Measurements from ENCODE around the gene CEP19. TPM values are rescaled to one million over a fixed set of nuclear protein-coding genes. Genes with fewer than 3 reads are reported as not detected.
"Not testable (repeated sequence)": the region's sequence is repeated elsewhere in the genome, so short reads cannot be mapped to it uniquely, and the experiment has no call there.

The CEP19 gene
- total RNA-seq, 1 donor from 2014 or later = 2.1 TPM

DNA sequence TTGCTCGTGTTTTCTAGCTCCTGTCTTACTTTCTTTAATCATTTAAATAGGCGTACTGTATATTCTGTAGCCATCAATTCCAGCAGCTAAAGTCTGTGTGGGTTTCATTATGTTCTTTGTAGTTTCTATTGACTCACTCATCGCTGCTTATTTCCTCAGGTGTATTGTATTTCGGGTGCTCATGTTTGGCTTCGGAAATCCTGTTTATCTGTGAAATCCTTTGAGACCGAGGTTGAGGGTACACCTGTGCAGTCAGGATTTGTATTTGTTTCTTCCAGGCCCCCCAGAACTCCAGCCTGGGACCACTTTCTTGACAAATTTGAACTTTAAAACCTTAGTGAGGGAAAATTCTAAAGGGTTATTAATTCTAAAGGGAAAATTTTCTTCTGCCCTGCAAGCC, 25.6 kb upstream of the CEP19 start:
- Mint-ChIP-seq H3K4me1 (peaks cover 11% of the 10 kb centered on the region), H3K36me3 (peaks cover 26% of the 10 kb centered on the region), H3K27ac (no peak overlapping the region), H3K4me3 (no peak overlapping the region), H3K27me3 (ENCODE audit: low read depth) (no peaks in the 10 kb centered on the region), H3K9me3 (peaks cover 6% of the 10 kb centered on the region)
- TF ChIP-seq, protein P1, sequence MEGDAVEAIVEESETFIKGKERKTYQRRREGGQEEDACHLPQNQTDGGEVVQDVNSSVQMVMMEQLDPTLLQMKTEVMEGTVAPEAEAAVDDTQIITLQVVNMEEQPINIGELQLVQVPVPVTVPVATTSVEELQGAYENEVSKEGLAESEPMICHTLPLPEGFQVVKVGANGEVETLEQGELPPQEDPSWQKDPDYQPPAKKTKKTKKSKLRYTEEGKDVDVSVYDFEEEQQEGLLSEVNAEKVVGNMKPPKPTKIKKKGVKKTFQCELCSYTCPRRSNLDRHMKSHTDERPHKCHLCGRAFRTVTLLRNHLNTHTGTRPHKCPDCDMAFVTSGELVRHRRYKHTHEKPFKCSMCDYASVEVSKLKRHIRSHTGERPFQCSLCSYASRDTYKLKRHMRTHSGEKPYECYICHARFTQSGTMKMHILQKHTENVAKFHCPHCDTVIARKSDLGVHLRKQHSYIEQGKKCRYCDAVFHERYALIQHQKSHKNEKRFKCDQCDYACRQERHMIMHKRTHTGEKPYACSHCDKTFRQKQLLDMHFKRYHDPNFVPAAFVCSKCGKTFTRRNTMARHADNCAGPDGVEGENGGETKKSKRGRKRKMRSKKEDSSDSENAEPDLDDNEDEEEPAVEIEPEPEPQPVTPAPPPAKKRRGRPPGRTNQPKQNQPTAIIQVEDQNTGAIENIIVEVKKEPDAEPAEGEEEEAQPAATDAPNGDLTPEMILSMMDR (IDR thresholded peaks at IDR 0.05; ENCODE audit: unreplicated experiment) = no peak
- no peak for DNase-seq (ENCODE audit: low spot score in 2 of 2, unreplicated experiment in 2 of 2)

DNA sequence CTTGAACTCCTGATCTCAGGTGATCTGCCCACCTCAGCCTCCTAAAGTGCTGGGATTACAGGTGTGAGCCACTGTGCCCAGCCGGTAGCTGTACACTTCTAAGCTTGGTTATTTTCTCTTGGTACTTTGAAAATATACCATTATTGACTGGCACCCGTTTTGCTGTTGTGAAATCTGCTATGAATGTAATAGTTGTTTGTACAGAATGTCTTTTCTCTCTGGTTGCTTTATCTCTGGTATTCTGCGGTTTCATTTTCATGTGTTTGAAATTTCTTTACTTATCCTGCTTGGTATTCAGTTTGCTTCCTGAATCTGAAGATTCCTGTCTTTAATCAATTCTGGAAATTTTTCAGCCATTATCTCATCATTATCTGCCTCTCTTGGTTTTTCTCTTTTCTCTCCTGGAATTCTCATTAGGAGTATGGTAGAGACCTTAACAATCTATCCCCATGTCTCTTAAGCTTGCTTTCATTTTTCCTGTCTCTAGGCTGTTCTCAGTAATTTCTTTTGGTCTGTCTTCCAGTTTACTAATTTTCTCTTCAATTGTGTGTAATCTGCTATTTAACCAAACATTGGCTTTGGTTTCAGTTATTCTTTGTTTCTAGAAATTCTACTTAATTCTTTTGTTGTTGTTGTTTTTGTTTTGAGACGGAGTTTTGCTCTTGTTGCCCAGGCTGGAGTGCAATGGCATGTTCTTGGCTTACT, 24.8 kb upstream of the CEP19 start:
- Mint-ChIP-seq H3K9me3 (peaks cover 6% of the 10 kb centered on the region), H3K4me1 (peaks cover 10% of the 10 kb centered on the region), H3K36me3 (peaks cover 26% of the 10 kb centered on the region), H3K4me3 (no peak overlapping the region), H3K27me3 (ENCODE audit: low read depth) (no peaks in the 10 kb centered on the region), H3K27ac (no peak overlapping the region)
- DNase-seq (ENCODE audit: low spot score in 2 of 2, unreplicated experiment in 2 of 2) = no peak
- TF ChIP-seq, protein P1 (IDR thresholded peaks at IDR 0.05; ENCODE audit: unreplicated experiment) = no peak

DNA sequence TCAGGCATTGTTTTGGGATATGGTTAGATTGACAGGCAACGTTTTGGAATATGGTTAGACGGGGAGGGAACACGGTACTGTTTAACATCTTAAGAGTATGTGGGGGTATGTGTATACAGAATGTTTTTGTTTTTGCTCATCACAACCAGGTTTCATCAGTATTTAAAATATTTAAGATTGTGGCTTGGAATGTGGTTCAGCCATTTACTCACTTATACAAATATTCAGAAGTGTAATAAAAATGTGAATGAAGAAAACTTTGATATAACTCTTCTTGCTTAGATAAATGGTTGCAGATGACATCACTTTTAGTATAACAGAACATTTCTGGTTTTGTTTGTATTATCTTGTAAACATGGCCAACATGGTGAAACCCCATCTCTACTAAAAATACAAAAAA, 23.7 kb upstream of the CEP19 start:
- Mint-ChIP-seq H3K27ac (no peak overlapping the region), H3K4me3 (no peak overlapping the region), H3K4me1 (no peaks in the 10 kb centered on the region), H3K27me3 (ENCODE audit: low read depth) (no peaks in the 10 kb centered on the region), H3K9me3 (peaks cover 6% of the 10 kb centered on the region), H3K36me3 (peaks cover 31% of the 10 kb centered on the region)
- DNase-seq (ENCODE audit: low spot score in 2 of 2, unreplicated experiment in 2 of 2) = no peak
- TF ChIP-seq, protein P1 (IDR thresholded peaks at IDR 0.05; ENCODE audit: unreplicated experiment) = no peak

DNA sequence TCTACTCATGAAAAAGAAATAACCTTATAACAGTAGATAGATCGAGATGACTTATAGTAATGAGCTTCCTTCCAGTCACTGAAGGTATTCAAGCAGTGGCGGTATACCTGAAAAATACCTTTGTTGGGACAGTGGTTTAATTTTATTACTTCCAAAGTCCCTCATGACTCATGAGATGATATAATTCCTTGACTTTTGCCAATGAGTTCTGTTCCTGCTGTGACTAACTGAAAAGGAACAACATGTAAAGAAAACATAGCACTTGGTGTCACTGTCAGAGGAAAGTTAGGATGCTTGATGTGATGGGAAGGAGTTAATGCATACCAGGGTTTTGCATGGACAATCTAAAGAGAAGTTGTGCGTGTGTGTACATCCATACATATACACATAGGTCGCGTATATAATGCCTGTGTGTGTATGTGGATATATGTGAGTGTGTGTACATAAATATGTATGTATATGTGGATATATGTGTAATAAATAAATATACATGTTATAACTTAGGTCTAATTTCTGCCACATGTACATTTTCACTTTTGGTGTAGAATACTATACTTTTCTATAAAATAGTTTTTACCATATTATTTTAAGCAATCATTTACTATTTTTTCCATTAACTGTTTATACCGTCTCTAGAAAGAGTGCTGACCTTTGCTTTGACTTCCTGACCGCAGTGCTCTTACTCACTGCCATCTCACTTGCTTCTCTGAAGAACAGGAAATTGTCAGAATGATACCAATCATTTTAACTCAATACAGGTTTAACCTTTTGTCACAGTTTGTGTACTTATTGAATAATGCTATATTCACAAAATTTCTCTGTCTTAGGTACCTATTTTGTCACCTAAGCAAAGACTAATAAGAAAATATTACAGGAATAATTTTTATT, 15.0 kb upstream of the CEP19 start:
- TF ChIP-seq, protein P1 (IDR thresholded peaks at IDR 0.05; ENCODE audit: unreplicated experiment) = no peak
- Mint-ChIP-seq H3K27ac (no peak overlapping the region), H3K4me1 (no peaks in the 10 kb centered on the region), H3K36me3 (peaks cover 21% of the 10 kb centered on the region), H3K9me3 (no peaks in the 10 kb centered on the region), H3K27me3 (ENCODE audit: low read depth) (no peaks in the 10 kb centered on the region), H3K4me3 (no peak overlapping the region)
- no peak for DNase-seq (ENCODE audit: low spot score in 2 of 2, unreplicated experiment in 2 of 2)

DNA sequence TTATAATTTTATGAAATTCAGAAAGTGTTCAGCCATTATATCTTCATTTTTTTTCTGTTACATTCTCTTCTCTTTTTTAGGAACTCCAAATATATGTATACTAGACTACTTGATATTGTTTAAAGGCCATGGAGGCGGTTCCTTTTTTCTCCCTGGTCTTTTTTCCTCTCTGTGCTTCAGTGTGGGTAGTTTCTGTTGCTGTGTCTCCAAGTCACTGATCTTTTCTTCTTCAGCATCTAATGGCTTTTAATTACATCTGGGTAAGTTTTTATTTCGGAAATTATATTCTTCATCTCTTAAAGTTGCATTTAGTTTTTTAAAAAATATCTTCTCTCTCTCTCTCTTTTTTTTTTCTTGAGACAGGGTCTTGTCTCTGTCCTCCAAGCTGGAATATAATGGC, 9.0 kb upstream of the CEP19 start:
- Mint-ChIP-seq H3K27ac (no peak overlapping the region), H3K4me1 (no peaks in the 10 kb centered on the region), H3K27me3 (ENCODE audit: low read depth) (no peaks in the 10 kb centered on the region), H3K9me3 (peaks cover 22% of the 10 kb centered on the region), H3K4me3 (no peak overlapping the region), H3K36me3 (peaks cover 35% of the 10 kb centered on the region)
- TF ChIP-seq, protein P1 (IDR thresholded peaks at IDR 0.05; ENCODE audit: unreplicated experiment) = no peak
- no peak for DNase-seq (ENCODE audit: low spot score in 2 of 2, unreplicated experiment in 2 of 2)

DNA sequence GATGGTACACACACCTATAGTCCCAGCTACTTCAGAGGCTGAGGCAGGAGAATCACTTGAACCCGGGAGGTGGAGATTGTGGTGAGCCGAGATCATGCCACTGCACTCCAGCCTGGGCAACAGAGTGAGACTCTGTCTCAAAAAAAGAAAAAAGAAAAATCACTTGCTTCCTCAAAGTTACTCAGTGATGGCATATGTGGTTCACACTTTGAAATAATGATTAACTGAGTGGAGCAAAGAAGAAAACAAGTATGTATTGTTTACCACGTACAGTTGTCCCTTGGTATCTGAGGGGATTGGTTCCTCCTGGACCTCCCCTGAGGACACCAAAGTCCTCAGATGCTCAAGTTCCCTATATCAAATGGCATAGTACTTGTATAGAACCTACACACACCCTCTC, 5.1 kb upstream of the CEP19 start:
- not testable (repeated sequence) for H3K27me3 Mint-ChIP-seq (ENCODE audit: low read depth); H3K4me1 Mint-ChIP-seq; H3K4me3 Mint-ChIP-seq; DNase-seq (ENCODE audit: low spot score in 2 of 2, unreplicated experiment in 2 of 2); H3K27ac Mint-ChIP-seq
- H3K9me3 Mint-ChIP-seq = peaks cover 22% of the 10 kb centered on the region
- peaks cover 29% of the 10 kb centered on the region for H3K36me3 Mint-ChIP-seq
